Globus pallidus (tissue), 1 donor: ENCODE measurements around the gene SPATA4.

ENCODE experiments used
- DNase-seq: peaks from one replicate; pipeline ENCODE4 v3.0.0-alpha.2; 2015; ENCODE audit warnings: low spot score

The SPATA4 gene

DNA sequence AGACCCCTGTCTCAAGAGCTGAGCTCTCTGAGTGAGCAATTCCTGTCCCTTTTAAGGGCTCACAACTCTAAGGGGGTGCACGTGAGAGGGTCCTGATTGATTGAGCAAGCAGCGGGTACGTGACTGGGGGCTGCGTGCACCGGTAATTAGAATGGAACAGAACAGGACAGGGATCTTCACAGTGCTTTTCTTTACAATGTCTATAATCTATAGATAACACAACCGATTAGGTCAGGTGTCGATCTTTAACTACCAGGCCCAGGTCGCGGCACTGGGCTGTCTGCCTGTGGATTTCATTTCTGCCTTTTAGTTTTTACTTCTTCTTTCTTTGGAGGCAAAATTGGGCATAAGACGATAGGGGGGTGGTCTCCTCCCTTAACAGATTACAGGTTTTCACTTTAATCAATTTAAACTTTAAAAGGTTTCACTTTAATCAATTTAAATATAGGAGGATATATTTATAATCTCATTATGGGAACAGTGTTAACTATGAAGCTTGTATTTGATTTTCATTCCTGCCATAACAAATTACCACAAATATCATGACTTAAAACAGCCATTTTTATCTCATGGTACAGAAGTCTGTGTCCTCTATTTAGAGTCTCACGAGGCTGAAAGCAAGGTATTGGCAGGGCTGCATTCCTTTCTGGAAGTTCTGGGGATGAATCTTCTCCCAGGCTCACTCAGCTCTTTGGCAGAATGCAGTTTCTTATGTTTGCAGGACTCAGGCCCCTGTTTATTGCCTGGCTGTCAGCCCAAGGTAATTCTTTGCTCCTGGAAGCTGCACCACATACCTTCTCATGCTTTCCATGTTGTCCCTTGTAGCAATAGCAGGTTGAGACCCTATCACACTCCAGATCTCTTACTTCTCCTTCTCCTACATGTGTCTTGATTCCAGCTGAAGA is 5.2 kb downstream of the SPATA4 start:
- no peak for DNase-seq

DNA sequence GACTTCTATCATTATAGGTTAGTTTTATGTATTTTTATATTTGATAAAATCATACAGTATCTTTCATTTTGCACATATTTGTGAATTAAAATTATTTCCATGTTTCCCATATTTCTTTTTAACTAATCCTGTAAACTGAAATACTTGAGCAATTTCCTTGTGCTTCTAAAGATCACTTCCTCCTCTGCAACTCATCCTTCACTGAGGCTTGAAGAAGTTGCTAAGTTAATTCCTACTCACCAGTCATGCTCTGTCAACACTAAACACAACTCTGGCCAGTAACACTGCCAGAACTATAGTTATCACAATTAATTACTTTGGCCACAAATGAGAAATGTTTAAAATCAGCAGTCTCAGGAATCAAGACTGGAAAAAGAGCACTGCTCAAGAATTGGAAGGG is 6.7 kb downstream of the SPATA4 start:
- DNase-seq: no peak

DNA sequence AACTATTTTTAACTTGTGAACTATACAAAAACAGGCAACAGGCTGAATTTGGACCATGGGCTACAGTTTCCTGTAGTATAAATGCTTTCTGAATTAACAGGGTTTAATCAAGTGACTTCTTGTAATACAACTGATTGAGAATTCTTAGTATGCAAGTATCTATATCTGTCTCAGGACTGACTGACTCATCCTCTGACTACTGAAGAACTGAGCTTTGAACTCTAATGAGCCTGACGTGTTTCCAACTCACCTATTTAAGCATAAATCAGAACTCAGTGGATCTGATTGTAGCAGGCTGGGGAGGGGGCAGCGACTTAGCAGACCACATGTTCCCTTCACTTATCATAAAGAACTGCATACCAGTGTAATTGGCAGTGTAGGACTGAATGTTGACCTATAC is 7.8 kb downstream of the SPATA4 start:
- no peak for DNase-seq

DNA sequence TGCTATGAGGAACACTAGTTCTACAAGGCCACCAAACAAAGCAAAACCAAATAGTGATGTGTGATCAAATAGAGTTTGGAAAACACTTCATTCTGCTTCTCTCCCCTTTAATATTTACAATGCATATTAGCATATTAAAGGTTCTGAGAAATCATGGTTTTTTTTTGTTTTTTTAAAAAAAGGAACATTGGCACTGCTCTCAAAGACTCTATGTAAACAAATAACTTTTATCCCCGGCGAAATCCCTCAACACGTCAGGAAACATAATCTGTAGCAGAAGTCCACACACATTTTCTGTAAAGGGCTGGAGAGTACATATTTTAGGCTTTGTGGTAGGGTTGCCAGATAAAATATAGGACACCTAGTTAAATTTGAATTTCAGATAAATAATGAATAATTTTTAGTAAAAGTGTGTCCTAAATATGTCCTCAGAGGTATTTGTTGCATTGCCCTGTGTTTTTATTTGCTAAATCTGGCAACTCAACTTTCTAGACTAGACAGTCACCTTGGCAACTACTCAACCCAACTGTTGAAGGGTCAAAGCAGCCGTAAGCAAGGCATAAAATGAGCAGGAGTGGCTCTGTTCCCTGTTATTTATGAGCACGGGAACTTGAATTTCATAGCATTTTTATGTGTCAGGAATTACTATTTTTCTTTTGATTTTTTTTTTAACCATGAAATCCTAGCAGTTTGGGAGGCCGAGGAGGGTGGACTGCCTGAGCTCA is 8.6 kb downstream of the SPATA4 start:
- DNase-seq: no peak

DNA sequence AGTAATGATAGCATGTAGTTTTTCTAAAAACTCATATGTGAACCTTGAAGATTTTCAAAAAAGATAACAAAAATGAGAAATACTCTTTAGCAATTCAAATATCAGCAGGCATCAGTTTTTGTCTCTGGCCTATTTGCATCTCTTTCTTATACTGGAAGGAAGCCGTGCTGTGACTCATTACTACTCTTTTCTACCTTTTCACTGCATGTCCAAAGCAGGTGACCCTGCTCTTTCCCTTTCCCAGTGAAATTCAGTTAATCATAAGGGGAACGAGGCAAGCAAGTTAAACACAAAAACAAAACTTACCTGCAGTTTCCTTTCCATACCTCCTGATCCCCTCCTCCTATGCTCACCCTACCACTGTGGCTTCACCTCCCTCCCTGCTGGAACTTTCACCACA is 9.3 kb downstream of the SPATA4 start:
- DNase-seq: no peak

DNA sequence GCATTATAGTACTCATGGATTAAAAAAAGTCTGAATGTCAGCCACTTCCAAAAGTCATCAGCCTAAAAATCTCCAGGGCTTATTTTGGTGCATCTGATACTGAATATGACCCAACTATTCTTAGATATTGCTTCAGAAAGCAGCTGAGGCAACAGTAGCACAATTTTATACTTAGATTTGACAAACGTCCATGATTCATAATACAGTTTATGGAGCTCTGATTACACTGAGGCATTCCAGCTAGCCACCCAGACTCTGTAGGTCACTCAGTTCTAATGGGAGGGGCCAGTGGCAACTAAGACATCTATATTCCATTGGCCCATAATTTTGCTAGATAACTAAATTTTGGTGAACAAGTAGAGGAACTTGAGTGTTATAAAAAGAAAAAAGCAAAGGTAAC is 10.3 kb downstream of the SPATA4 start:
- DNase-seq: no peak

DNA sequence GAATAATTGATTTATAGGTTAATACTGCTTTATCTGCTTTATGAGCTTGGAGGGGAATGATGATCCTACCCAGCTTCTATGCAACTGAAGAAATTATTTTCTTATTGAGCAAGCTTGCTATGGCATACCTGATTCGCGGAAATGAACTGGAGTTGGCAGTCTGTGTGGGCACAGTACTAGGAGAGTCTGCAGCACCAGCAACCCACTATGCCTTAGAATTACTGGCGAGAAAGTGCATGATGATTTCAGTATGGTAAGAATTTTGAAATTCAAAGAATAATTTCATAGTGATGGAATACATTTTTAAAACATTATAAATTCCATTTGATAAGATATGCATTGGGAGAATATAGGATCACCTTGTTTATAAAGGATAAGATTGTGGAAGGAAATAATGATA is 32.3 kb downstream of the SPATA4 start:
- no peak for DNase-seq

DNA sequence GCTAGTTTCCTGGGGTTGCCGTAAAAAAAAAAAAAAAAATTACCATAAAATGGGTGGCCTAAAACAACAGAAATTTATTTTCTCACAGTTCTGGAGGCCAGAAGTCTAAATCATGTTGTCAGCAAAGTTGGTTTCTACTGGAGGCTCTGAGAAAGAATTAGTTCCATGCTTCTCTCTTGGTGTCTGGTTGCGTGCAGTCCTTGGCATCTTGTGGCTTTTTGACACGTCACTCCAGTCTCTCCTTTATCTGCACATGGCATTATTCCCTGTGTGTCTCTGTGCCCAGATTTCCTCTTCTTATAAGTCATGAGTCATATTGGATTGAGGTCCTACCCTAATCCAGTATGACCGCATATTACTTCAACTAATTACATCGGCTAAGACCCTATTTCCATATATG is 38.7 kb downstream of the SPATA4 start:
- DNase-seq: no peak

DNA sequence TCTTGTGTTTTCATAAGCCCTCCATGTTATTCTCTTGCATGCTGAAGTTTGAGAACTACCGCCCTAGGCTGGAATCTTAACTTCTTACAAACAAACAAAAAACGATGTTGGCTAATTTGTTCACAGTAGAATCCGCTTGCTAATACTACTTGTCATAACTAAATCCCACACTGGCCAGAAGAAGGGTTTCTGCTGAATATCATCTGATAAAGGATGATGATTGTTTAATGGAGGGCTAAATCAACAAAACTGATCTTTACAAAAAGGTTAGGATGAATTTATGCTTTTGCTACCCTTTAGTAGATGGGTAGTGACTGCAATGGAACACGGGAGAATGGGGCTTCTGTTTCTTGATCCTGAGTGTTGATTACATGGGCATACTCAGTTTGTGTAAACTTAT is 42.3 kb downstream of the SPATA4 start:
- no peak for DNase-seq

DNA sequence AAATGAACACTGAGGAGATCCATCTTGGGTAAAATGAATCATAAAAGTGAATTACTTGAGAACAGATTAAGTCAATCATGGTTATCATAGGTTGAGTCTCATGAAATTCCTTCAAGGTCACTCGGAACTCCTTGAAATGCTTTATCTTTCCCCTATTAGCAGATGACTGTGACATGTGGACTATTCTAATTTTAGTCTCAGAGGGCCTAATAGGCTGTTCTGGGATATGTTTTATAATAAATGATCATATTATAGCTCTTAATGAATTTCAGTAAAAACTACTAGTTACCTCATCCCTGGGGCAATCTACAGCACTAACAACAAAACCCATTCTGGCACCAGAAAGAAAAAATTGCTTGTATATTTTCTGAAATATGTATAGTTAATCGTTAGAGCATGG is 44.7 kb downstream of the SPATA4 start:
- DNase-seq: no peak

DNA sequence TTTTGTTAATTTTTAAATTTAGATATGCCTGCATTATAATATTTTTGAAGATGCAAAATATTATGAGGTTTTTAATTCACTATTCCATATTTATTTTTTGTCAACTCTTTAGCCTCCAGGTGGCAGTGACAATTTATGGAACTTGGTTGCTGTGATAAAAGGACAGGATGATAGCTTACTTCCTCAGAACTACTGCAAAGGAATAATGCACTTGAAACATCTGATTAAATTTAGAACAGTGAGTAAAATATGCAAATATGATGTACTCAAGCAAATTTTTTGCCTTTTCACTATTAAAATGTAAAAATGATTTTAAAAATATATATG is 45.1 kb downstream of the SPATA4 start:
- DNase-seq: no peak

DNA sequence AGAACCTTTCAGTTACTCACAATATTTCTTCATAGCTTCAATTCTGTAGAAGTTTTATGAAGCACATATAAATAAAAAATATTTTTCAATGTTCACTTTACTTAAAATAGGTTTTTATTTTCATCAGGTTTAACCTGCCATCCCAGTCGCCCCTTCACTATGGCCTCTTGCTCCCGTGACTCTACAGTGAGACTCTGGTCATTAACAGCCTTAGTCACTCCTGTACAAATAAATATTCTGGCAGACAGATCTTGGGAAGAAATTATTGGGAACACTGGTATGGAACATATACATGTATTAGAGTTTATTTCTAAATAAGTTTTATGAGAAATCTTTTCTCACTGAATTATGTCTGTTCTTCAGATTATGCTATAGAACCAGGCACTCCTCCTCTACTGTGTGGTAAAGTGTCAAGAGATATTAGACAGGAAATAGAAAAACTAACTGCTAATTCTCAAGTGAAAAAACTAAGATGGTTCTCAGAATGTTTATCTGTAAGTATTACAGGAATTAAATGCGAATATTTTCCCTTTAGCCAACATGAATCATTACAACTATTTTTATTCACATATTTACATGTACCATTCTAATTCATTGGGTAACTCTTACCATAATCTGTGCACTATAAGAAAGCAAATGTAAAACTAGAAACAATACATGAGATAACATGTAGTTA is 45.6 kb downstream of the SPATA4 start:
- DNase-seq: no peak

DNA sequence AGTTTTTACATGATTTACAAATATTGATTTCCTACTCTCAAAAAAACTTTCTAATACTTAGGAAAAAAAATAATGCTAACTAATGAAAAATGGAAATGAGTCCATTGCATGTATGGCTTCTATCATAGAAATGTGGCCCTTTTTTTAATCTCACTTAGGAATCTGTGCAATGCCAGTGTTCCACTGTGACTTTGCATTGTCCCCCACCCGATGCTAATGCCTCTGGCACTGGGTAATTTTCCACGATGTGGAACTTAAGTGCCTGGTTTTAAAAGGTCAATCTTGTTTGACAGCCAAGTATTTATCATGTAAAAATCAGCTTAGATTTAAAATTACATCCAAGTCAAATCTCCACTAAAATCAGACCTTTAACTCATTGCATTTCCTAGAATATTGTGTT is 53.1 kb downstream of the SPATA4 start:
- DNase-seq: no peak

DNA sequence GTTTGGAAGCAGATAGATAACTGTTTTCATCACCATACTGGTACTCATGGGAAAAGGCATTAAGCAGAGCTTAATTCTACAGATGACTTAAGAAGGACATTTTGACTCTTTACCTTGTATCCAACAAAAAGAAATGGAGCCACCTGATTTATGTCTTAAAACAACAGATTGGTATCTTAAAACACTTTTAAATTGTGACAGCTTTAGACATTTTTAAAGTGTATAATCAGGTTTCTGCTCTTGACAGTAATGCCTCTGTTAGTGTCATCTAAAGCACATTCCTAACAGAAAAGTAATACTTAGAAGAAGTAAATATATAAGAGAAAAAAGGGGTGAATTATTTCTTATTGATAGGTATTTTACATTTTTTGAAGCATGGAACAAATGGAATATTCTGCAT is 55.9 kb downstream of the SPATA4 start:
- DNase-seq: no peak

DNA sequence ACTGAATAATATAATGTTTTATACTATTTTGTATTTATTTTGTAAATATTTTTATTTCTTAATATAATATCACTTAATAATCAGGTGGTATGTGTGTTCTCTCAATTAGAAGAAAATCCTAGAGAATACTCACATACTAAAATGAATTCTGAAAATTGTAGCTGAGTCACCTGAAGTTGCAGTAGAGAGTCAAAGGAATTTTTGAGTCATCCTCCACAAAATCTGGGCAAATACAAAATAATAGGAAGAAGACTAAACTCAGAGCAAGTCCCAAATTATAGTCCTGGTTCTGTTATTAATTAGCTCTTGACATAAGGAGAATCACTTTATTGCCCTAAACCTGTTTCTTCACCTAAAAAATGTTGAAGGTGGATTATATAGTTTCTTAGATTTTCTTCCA is 57.8 kb downstream of the SPATA4 start:
- no peak for DNase-seq

DNA sequence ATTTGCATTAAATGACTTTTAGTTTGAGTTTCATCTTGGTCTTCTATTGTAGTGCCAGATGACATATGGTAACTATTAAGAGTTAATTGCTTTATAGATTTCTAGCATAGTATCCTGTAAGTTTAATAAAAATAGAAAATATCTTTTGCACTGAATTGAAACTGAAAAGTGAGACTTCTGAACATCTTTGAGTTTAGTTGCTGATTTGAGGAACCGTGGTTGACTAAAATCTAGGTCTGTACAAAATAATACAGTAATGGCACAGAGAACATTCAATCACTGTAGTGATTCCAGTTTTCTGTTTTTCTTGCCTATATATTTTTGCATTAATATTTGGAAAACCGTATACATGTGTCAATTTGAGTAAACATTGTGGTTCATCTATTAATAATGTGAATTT is 60.7 kb downstream of the SPATA4 start:
- DNase-seq: no peak
